Astrocyte (in vitro differentiated cells and primary cell): ENCODE results near the gene DHCR7. TPM values are rescaled to one million over a fixed set of nuclear protein-coding genes. Genes with fewer than 3 reads are reported as not detected.

Source experiments
- DNase-seq: peaks from one replicate; pipeline ENCODE4 v3.0.0-alpha.2; 2010; ENCODE audit warnings: low read depth
- FAIRE-seq: peaks from 2 replicates; lab custom pipeline; 2011; peaks lifted over from hg19 to GRCh38; lab: Jason Lieb, UNC
- H2AFZ ChIP-seq: 2 replicates; pipeline ENCODE4 v1.6.0; 2012; ENCODE audit warnings: low read depth, low read length, inconsistent platforms
- H3K27ac ChIP-seq: 2 replicates; pipeline ENCODE4 v1.5.1; 2011; ENCODE audit warnings: low read depth, low read length, inconsistent platforms
- H3K27me3 ChIP-seq: 2 replicates; pipeline ENCODE4 v1.6.0; 2011; ENCODE audit warnings: low read length, inconsistent platforms; ENCODE audit not compliant: insufficient read depth
- H3K36me3 ChIP-seq: 2 replicates; pipeline ENCODE4 v1.5.1; 2011; ENCODE audit warnings: low read length, inconsistent platforms; ENCODE audit not compliant: insufficient read depth
- H3K4me1 ChIP-seq: 2 replicates; pipeline ENCODE4 v1.5.1; 2011; ENCODE audit warnings: low read length, inconsistent platforms; ENCODE audit not compliant: insufficient read depth
- H3K4me2 ChIP-seq: 2 replicates; pipeline ENCODE4 v1.6.0; 2012; ENCODE audit warnings: low read length, inconsistent platforms
- H3K4me3 ChIP-seq: 2 replicates; pipeline ENCODE4 v1.5.1; 2011; ENCODE audit warnings: low read depth, mild to moderate bottlenecking, low read length, inconsistent platforms; ENCODE audit not compliant: insufficient read depth
- H3K79me2 ChIP-seq: 2 replicates; pipeline ENCODE4 v1.6.0; 2012; ENCODE audit warnings: mild to moderate bottlenecking, low read length, inconsistent platforms; ENCODE audit not compliant: insufficient read depth
- H3K9ac ChIP-seq: 2 replicates; pipeline ENCODE4 v1.6.0; 2012; ENCODE audit warnings: mild to moderate bottlenecking, low read length, inconsistent platforms
- H3K9me3 ChIP-seq: 2 replicates; pipeline ENCODE4 v1.5.1; 2012; ENCODE audit warnings: low read depth, mild to moderate bottlenecking, low read length, inconsistent platforms; ENCODE audit not compliant: insufficient read depth
- H4K20me1 ChIP-seq: 2 replicates; pipeline ENCODE4 v1.6.0; 2012; ENCODE audit warnings: low read length, inconsistent platforms; ENCODE audit not compliant: insufficient read depth
- H3K27ac Mint-ChIP-seq: one replicate; pipeline ENCODE4 v1.8.0; 2021; ENCODE audit warnings: mild to moderate bottlenecking, mixed read lengths; ENCODE audit not compliant: unreplicated experiment
- H3K27me3 Mint-ChIP-seq: one replicate; pipeline ENCODE4 v1.8.0; 2021; ENCODE audit warnings: low read depth, mixed read lengths; ENCODE audit not compliant: unreplicated experiment
- H3K36me3 Mint-ChIP-seq: one replicate; pipeline ENCODE4 v1.8.0; 2021; ENCODE audit warnings: low read depth, mixed read lengths; ENCODE audit not compliant: unreplicated experiment
- H3K4me1 Mint-ChIP-seq: one replicate; pipeline ENCODE4 v1.8.0; 2021; ENCODE audit warnings: low read depth, mixed read lengths; ENCODE audit not compliant: unreplicated experiment
- H3K4me3 Mint-ChIP-seq: one replicate; pipeline ENCODE4 v1.8.0; 2021; ENCODE audit warnings: mild to moderate bottlenecking, moderate library complexity, mixed read lengths; ENCODE audit not compliant: unreplicated experiment
- H3K9me3 Mint-ChIP-seq: one replicate; pipeline ENCODE4 v1.8.0; 2021; ENCODE audit warnings: mild to moderate bottlenecking, mixed read lengths; ENCODE audit not compliant: unreplicated experiment
- EZH2 ChIP-seq: IDR thresholded peaks from 2 replicates; pipeline ENCODE4 v1.6.1; 2012; ENCODE audit warnings: mild to moderate bottlenecking, low read length, inconsistent platforms; ENCODE audit not compliant: insufficient read depth
- total RNA-seq: library from RNA; stranded (reverse); gene quantifications from 2 replicates; pipeline ENCODE4 v1.2.1, GENCODE V29; 2021
- TF ChIP-seq, protein P1 (sequence below): IDR thresholded peaks from 2 replicates; pipeline ENCODE4 v1.5.1; 2011; ENCODE audit warnings: low read depth, mild to moderate bottlenecking, inconsistent platforms, low read length, moderate library complexity; ENCODE audit not compliant: insufficient read depth

The DHCR7 gene
- total RNA-seq, 1 donor from 2014 or later: 92.8 TPM

DNA sequence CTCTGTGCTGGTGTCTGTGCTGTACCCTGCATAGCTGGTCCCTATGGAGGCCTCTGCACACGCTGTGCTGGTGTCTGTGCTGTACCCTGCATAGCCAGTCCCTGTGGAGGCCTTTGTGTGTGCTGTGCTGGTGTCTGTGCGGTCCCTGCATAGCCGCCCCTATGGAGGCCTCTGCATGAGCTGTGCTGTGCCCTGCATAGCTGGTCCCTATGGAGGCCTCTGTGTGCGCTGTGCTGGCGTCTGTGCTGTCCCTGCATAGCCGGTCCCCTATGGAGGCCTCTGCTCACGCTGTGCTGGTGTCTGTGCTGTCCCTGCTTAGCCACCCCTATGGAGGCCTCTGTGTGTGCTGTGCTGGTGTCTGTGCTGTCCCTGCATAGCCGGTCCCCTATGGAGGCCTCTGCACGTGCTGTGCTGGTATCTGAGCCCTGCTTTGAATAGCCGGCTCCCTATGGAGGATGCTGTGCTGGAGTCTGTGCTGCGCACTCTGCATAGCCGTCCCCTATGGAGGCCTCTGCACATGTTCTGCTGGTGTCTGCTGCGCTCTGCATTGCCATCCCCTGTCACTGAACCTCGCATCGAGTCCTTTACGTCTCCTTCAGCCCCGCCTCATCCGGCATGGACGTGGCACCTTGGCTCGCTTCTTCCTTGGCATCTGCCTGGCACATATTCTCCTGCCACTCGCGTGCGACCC lies 11.0 kb upstream of the DHCR7 start:
- H3K4me3 Mint-ChIP-seq: no peak overlapping the region
- H3K27me3 ChIP-seq: no peaks in the 10 kb centered on the region
- H3K9ac ChIP-seq: no peak overlapping the region
- H2AFZ ChIP-seq: no peak overlapping the region
- H3K79me2 ChIP-seq: peaks cover 8% of the 10 kb centered on the region
- H3K27ac Mint-ChIP-seq: no peak overlapping the region
- H3K27ac ChIP-seq: no peak overlapping the region
- TF ChIP-seq EZH2: no peak
- TF ChIP-seq, protein P1, sequence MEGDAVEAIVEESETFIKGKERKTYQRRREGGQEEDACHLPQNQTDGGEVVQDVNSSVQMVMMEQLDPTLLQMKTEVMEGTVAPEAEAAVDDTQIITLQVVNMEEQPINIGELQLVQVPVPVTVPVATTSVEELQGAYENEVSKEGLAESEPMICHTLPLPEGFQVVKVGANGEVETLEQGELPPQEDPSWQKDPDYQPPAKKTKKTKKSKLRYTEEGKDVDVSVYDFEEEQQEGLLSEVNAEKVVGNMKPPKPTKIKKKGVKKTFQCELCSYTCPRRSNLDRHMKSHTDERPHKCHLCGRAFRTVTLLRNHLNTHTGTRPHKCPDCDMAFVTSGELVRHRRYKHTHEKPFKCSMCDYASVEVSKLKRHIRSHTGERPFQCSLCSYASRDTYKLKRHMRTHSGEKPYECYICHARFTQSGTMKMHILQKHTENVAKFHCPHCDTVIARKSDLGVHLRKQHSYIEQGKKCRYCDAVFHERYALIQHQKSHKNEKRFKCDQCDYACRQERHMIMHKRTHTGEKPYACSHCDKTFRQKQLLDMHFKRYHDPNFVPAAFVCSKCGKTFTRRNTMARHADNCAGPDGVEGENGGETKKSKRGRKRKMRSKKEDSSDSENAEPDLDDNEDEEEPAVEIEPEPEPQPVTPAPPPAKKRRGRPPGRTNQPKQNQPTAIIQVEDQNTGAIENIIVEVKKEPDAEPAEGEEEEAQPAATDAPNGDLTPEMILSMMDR: no peak
- no peaks in the 10 kb centered on the region for H3K27me3 Mint-ChIP-seq
- no peaks in the 10 kb centered on the region for H3K9me3 ChIP-seq
- no peak overlapping the region for H3K4me2 ChIP-seq
- H3K9me3 Mint-ChIP-seq: no peaks in the 10 kb centered on the region
- no peak for DNase-seq
- FAIRE-seq: no peak
- H3K36me3 ChIP-seq: peaks cover 30% of the 10 kb centered on the region
- peaks cover 44% of the 10 kb centered on the region for H3K36me3 Mint-ChIP-seq
- H4K20me1 ChIP-seq: peaks cover 41% of the 10 kb centered on the region
- H3K4me1 Mint-ChIP-seq: no peaks in the 10 kb centered on the region
- H3K4me1 ChIP-seq: peaks cover 3% of the 10 kb centered on the region
- no peak overlapping the region for H3K4me3 ChIP-seq

DNA sequence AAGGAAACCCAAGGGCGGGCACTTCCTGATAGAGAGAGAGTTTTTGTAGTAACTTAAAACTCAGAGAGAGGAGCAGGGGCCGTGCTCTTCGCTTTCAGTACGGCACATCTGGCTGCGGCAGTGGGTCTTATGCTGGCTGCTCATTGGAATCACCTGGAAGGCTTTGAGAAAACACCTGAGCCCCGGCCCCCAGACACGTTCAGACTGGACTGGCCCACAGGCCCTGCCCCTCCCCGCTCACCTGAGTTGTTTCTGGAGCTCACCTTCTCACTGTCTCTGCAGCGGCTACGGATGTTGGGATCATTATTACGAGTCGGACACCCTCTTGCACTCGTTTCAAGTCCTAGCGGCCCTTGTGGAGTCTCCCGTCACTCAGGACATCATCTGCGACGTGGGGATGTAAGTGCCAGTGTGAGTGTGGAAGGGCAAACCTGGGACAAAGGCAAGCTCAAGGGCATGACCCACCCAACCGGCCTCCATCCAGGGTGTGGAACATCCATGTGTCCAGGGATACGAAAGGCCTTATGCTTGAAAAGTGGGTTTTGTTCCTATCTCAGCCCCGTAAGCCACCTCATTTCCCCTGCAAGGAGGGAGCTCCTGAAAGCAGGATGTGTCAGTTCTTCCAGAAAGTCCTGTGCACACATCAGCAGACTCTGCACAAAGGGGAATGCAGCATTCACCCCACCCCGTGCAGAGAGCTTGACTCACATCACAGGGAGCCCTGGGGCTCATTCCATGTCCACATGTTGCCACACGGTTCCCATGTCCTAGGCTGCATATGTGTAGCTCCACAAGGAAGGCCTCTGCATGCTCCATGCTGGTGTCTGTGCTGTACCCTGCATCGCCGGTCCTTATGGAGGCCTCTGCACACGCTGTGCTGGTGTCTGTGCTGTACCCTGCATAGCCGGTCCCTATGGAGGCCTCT lies 10.2 kb upstream of the DHCR7 start:
- no peak for DNase-seq
- Histone ChIP-seq H3K9me3 (no peaks in the 10 kb centered on the region), H3K36me3 (peaks cover 30% of the 10 kb centered on the region), H2AFZ (no peak overlapping the region), H3K4me2 (no peak overlapping the region), H4K20me1 (peaks cover 41% of the 10 kb centered on the region), H3K79me2 (peaks cover 16% of the 10 kb centered on the region), H3K27me3 (no peaks in the 10 kb centered on the region), H3K4me1 (peaks cover 7% of the 10 kb centered on the region), H3K27ac (no peak overlapping the region), H3K9ac (no peak overlapping the region), H3K4me3 (no peak overlapping the region)
- TF ChIP-seq, protein P1: no peak
- no peak for TF ChIP-seq EZH2
- Mint-ChIP-seq H3K4me3 (no peak overlapping the region), H3K27ac (no peak overlapping the region), H3K9me3 (no peaks in the 10 kb centered on the region), H3K27me3 (no peaks in the 10 kb centered on the region), H3K36me3 (peaks cover 38% of the 10 kb centered on the region), H3K4me1 (peaks cover 3% of the 10 kb centered on the region)
- FAIRE-seq: no peak
